ENCODE data around the gene CPNE8.

DNA sequence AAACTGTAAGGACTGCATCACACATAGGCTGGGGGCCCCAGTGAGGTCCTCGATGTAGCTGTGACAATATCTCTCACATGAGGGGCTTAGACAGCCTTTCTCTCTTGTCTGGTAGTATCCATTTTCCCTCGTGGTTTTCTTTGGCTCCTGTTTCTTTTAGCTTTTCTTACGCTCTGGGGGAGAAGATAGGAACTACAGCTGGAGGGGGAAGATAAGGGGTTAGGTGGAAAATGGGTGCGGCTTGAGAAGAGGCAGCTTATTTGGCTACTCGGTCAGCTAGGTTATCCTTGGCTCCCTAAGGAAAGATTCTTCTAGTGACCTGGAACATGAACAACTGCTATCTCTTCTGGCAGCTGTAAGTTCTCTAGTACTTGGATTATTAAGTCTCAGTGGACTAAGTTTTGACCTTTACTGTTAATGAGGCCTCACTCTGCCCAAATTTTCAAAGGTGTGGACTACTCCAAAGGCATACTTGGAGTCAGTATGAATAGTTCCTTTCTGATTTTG lies 28.7 kb upstream of the CPNE8 start:
- TF ChIP-seq, protein P1, sequence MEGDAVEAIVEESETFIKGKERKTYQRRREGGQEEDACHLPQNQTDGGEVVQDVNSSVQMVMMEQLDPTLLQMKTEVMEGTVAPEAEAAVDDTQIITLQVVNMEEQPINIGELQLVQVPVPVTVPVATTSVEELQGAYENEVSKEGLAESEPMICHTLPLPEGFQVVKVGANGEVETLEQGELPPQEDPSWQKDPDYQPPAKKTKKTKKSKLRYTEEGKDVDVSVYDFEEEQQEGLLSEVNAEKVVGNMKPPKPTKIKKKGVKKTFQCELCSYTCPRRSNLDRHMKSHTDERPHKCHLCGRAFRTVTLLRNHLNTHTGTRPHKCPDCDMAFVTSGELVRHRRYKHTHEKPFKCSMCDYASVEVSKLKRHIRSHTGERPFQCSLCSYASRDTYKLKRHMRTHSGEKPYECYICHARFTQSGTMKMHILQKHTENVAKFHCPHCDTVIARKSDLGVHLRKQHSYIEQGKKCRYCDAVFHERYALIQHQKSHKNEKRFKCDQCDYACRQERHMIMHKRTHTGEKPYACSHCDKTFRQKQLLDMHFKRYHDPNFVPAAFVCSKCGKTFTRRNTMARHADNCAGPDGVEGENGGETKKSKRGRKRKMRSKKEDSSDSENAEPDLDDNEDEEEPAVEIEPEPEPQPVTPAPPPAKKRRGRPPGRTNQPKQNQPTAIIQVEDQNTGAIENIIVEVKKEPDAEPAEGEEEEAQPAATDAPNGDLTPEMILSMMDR (IDR thresholded peaks at IDR 0.05), result no peak
- TF ChIP-seq POLR2A (IDR thresholded peaks at IDR 0.05), result no peak
